Measurements from ENCODE around the gene RITA1. TPM values are rescaled to one million over a fixed set of nuclear protein-coding genes. Genes with fewer than 3 reads are reported as not detected.

Gene RITA1
- total RNA-seq, 1 experiment from 2014 or later: 20.7 TPM

- H3K9ac ChIP-seq (ENCODE audit: low read length): no peak overlapping the region
- ATAC-seq: no peak
- no TSS peak for BruUV-seq (replicated peaks)
Measured at GRCh38 chr12:113143959-113144358, 41.6 kb upstream of the RITA1 start.

More at GRCh38 chr12:113143959-113144358, 41.6 kb upstream of the RITA1 start:
- Histone ChIP-seq H3K9me2 (ENCODE audit: insufficient read depth) (no peaks in the 10 kb centered on the region), H3K27me3 (ENCODE audit: insufficient read depth, low read length) (no peaks in the 10 kb centered on the region), H3K4me1 (ENCODE audit: control insufficient read depth in 1 of 2, insufficient read depth in 2 of 2, low read length in 2 of 2) (peaks cover under 1 to 15% of the 10 kb centered on the region in 2 experiments; a peak in 3 of 4 replicates), H3K4me2 (ENCODE audit: low read length) (no peak overlapping the region), H3K4me3 (replicated peaks in 1 of 2; ENCODE audit: low read depth in 1 of 2, low read length in 2 of 2) (no peak overlapping the region), H3K79me2 (ENCODE audit: insufficient read depth, low read length) (no peaks in the 10 kb centered on the region), H3K27ac (ENCODE audit: low read depth, low read length) (no peak overlapping the region), H4K20me1 (ENCODE audit: insufficient read depth) (no peaks in the 10 kb centered on the region), H2AFZ (ENCODE audit: low read depth, low read length, poor library complexity, severe bottlenecking) (no peak overlapping the region), H3K9me3 (ENCODE audit: control insufficient read depth in 1 of 2, insufficient read depth in 1 of 2, low read depth in 1 of 2, low read length in 2 of 2) (no peaks in the 10 kb centered on the region), H3K36me3 (ENCODE audit: control insufficient read depth in 1 of 2, insufficient read depth in 2 of 2, low read length in 2 of 2) (no peaks in the 10 kb centered on the region)
- intact Hi-C loops (cut with micrococcal nuclease): no loop called here
- POLR2A ChIA-PET: no interaction called here
- no peak for TF ChIP-seq ELF1 (IDR thresholded peaks at IDR 0.05; ENCODE audit: borderline replicate concordance, low read depth)
- no peak for TF ChIP-seq TCF7L2 (IDR thresholded peaks at IDR 0.05; ENCODE audit: borderline replicate concordance, extremely low read depth, insufficient read depth, insufficient read length)
- TF ChIP-seq SIN3A (IDR thresholded peaks at IDR 0.05; ENCODE audit: low read depth): no peak
- TF ChIP-seq CEBPB (IDR thresholded peaks at IDR 0.05; ENCODE audit: low read depth): no peak
- TF ChIP-seq EGR1 (IDR thresholded peaks at IDR 0.05; ENCODE audit: low read depth): no peak
- no peak for TF ChIP-seq POLR2AphosphoS5 (IDR thresholded peaks at IDR 0.05; ENCODE audit: low read depth, low read length)
- no peak for TF ChIP-seq FOSL1 (IDR thresholded peaks at IDR 0.05; ENCODE audit: low read depth)
- TF ChIP-seq ZBTB33 (IDR thresholded peaks at IDR 0.05; ENCODE audit: extremely low read depth, insufficient replicate concordance, low read length): no peak
- no peak for TF ChIP-seq POLR2A (IDR thresholded peaks at IDR 0.05; ENCODE audit: borderline replicate concordance, extremely low read depth, insufficient read depth, insufficient read length)
- TF ChIP-seq EZH2 (IDR thresholded peaks at IDR 0.05): no peak
- DNase-seq (ENCODE audit: low read depth, low spot score): no peak
- CTCF ChIA-PET: no interaction called here
- RAD21 ChIA-PET (ENCODE audit: low non-redundant PET in 1 of 2, low total read pairs in 2 of 2, uncharacterized antibody in 2 of 2, unreplicated experiment in 2 of 2): no interaction called here
